Heart left ventricle (tissue), 16 donors: ENCODE data around the gene CNOT6L. TPM values are rescaled to one million over a fixed set of nuclear protein-coding genes. Genes with fewer than 3 reads are reported as not detected.
A peak's percentile ranks its signal among the peaks of the same experiment; 100 is the strongest.

Source experiments
- ATAC-seq, 4 donors: fragments of 200-7000 bp; cut with Tn5 transposase; one replicate each; pipeline ENCODE4 v1.9.1; 2020 to 2022; ENCODE audit warnings: moderate library complexity in 4 of 4, mild to moderate bottlenecking in 3 of 4, moderate number of reproducible peaks in 1 of 4
- DNase-seq, 5 donors: peaks; one replicate each; pipeline ENCODE4 v3.0.0-alpha.2; 2020
- H3K27ac ChIP-seq, 12 donors: fragments of 200-600 bp; sonication (generic) in 4 of 12; one replicate each; pipeline versions ENCODE4 v1.5.0 to v1.8.0; 2016 to 2022; ENCODE audit warnings: mild to moderate bottlenecking in 2 of 12
- H3K27me3 ChIP-seq, 9 donors: fragments of 200-600 bp; sonication (generic) in 2 of 9; one replicate each; pipeline versions ENCODE4 v1.5.1 to v1.8.0; 2016 to 2022; ENCODE audit warnings: mild to moderate bottlenecking in 3 of 9
- H3K36me3 ChIP-seq, 9 donors: fragments of 200-600 bp; sonication (generic) in 2 of 9; one replicate each; pipeline versions ENCODE4 v1.5.0 to v1.8.0; 2018 to 2022; ENCODE audit warnings: mild to moderate bottlenecking in 2 of 9
- H3K4me1 ChIP-seq, 12 donors: fragments of 200-600 bp; sonication (generic) in 4 of 12; one replicate each; pipeline versions ENCODE4 v1.5.0 to v1.8.0; 2016 to 2022; ENCODE audit warnings: mild to moderate bottlenecking in 3 of 12
- H3K4me3 ChIP-seq, 12 donors: fragments of 200-600 bp; sonication (generic) in 4 of 12; one replicate each; pipeline versions ENCODE4 v1.5.0 to v1.8.0; 2017 to 2022; ENCODE audit warnings: mild to moderate bottlenecking in 9 of 12, moderate library complexity in 4 of 12
- H3K9me3 ChIP-seq, 12 donors: fragments of 200-600 bp; sonication (generic) in 4 of 12; one replicate each; pipeline versions ENCODE4 v1.5.0 to v1.8.0; 2016 to 2022; ENCODE audit warnings: mild to moderate bottlenecking in 1 of 12
- CTCF ChIP-seq, 12 donors: fragments of 200-600 bp; sonication (generic) in 4 of 12; IDR thresholded peaks; one replicate each; pipeline versions ENCODE4 v1.5.0 to v1.8.0; 2018 to 2022; ENCODE audit warnings: antibody characterized with exemption in 12 of 12, mild to moderate bottlenecking in 5 of 12
- POLR2A ChIP-seq, 2 donors: fragments of 450-650 bp; IDR thresholded peaks; one replicate each; pipeline ENCODE4 v1.6.1; 2017; ENCODE audit warnings: antibody characterized with exemption in 2 of 2, mild to moderate bottlenecking in 2 of 2, moderate library complexity in 2 of 2
- WGBS, 4 donors: extraction: QIAGEN DNeasy Blood & Tissue Kit in 2 of 4; methylation state at CpG; one replicate each; pipeline versions ENCODE4 v1.1.5 to v1.1.7; 2013 to 2018; 5-methylcytosine and 5-hydroxymethylcytosine counted together
- intact Hi-C, 10 donors: fragments of 100-400 bp; cut with DNase I; formaldehyde crosslinking; loops; one replicate each; pipeline versions ENCODE4 v1.11.1 to v1.14.2; 2022
- polyA plus RNA-seq, 2 donors: library from polyadenylated mRNA; stranded (reverse); fragments of 200-250 nt; gene quantifications; one replicate each; pipeline ENCODE4 v1.2.3, GENCODE V29; 2013
- total RNA-seq, 9 donors: library from RNA; depleted of rRNA in 2 of 9; stranded (reverse); fragments of >200 nt in 2 of 9; fragmentation: NEBNext Ultra II Directional in 3 of 9; extraction: Animal tissue kit (Norgen Biotek cat#: 25700) in 3 of 9; gene quantifications; one replicate each; pipeline versions ENCODE4 v1.1.0 to v1.2.4, GENCODE V29; 2016 to 2023
- donor health status: ischemic (EF 13 %, LVEDD 7.1; RV severe dilation, severe dysfunction).
- donor health status: healthy with polysubstance abuse.
- donor health status: DM: no; HTN: yes; CAD: no.
- donor health status: DM: no; HTN: no; CAD: no.
- donor health status: ischemic (EF 25% LVEDD 6.9; RV normal size, moderate dysfunction).
- donor health status: ischemic (EF 25% LVEDD 5.7; RV mildly dilated, moderate dysfunction).
- donor health status: healthy.
- donor health status: DM: yes; HTN: yes; CAD: no.
- donor health status: ischemic (EF 35%, LVEDD 5.7; RV mildly dilated, moderate dysfunction).
- donor health status: nonischemic (EF 11% LVEDD 7.7; RV severe dilation, severe dysfunction).
- donor health status: DM: yes; HTN: yes; CAD: no.
- donor health status: PGD.
- donor health status: ischemic (EF 29% LVEDD 5.4; RV normal size, mild dysfunction).
- donor health status: nonischemic (EF 23%, LVEDD 6.1; RV moderate dilation, normal function).

Gene CNOT6L
- total and polyA plus RNA-seq, 11 donors = 2.2 to 39.2 (median 18.6) TPM

GRCh38 chr4:77805840-77806239, 13.3 kb downstream of the CNOT6L start:
- no peak for ATAC-seq
- no peak overlapping the region for H3K27ac ChIP-seq
- peaks cover 0 to 7% (median 0%) of the 10 kb centered on the region in 9 donors for H3K36me3 ChIP-seq
- no peaks in the 10 kb centered on the region for H3K9me3 ChIP-seq
- no peaks in the 10 kb centered on the region for H3K27me3 ChIP-seq
- DNase-seq = no peak
- no peak for TF ChIP-seq POLR2A (IDR thresholded peaks at IDR 0.05)
- TF ChIP-seq CTCF (IDR thresholded peaks at IDR 0.05) = no peak
- WGBS, 4 donors = 83 to 85% (median 84%) methylated on average over 8 of the region's 8 CpGs
- intact Hi-C loops = loop anchor here in 1 of 10 donors (10.0 kb wide), 1 partner anchor 61 kb away; no protein-coding TSS in a partner anchor
- H3K4me1 ChIP-seq = peaks cover 0 to 61% (median 24%) of the 10 kb centered on the region in 12 donors
- no peak overlapping the region for H3K4me3 ChIP-seq

- Histone ChIP-seq H3K27ac (no peak overlapping the region), H3K4me3 (no peak overlapping the region), H3K9me3 (no peaks in the 10 kb centered on the region), H3K36me3 (no peaks in the 10 kb centered on the region), H3K4me1 (peaks cover 0 to 66% (median 34%) of the 10 kb centered on the region in 12 donors), H3K27me3 (no peaks in the 10 kb centered on the region)
- intact Hi-C loops = loop anchor here in 2 of 10 donors (5.0 to 10.0 kb wide), 2 partner anchors 42 to 60 kb away; no protein-coding TSS in a partner anchor
- DNase-seq (no peak), ATAC-seq (no peak)
- TF ChIP-seq CTCF (IDR thresholded peaks at IDR 0.05) (no peak), POLR2A (IDR thresholded peaks at IDR 0.05) (no peak)
These were observed 14.7 kb downstream of the CNOT6L start for GRCh38 chr4:77804471-77804870.

- no peak for DNase-seq
- intact Hi-C loops = loop anchor here in 2 of 10 donors (5.0 to 10.0 kb wide), 2 partner anchors 40 to 58 kb away; no protein-coding TSS in a partner anchor
- no peaks in the 10 kb centered on the region for H3K9me3 ChIP-seq
- no peak for ATAC-seq
- H3K4me1 ChIP-seq = peaks cover 0 to 73% (median 36%) of the 10 kb centered on the region in 12 donors
- H3K36me3 ChIP-seq = no peaks in the 10 kb centered on the region
- H3K27ac ChIP-seq = peak overlapping the region in 2 of 12 donors; percentile 54 to 68
- no peak overlapping the region for H3K4me3 ChIP-seq
- no peaks in the 10 kb centered on the region for H3K27me3 ChIP-seq
- TF ChIP-seq CTCF (IDR thresholded peaks at IDR 0.05) (no peak), POLR2A (IDR thresholded peaks at IDR 0.05) (no peak)
These were observed 16.8 kb downstream of the CNOT6L start for GRCh38 chr4:77802402-77802801.

- Histone ChIP-seq H3K9me3 (no peaks in the 10 kb centered on the region), H3K4me3 (peak overlapping the region in 3 of 12 donors; percentile 10 to 12 (median 12)), H3K27ac (peak overlapping the region in 11 of 12 donors; percentile 20 to 68 (median 54)), H3K27me3 (no peaks in the 10 kb centered on the region), H3K4me1 (peaks cover 0 to 67% (median 40%) of the 10 kb centered on the region in 12 donors), H3K36me3 (no peaks in the 10 kb centered on the region)
- intact Hi-C loops = loop anchor here in 2 of 10 donors (5.0 to 10.0 kb wide), 2 partner anchors 39 to 56 kb away; no protein-coding TSS in a partner anchor
- WGBS, 4 donors = 31 to 47% (median 40%) methylated on average over 1 of the region's 1 CpG
- ATAC-seq (peak in 2 of 4 donors; percentile 37 to 41), DNase-seq (no peak)
- TF ChIP-seq CTCF (IDR thresholded peaks at IDR 0.05) (no peak), POLR2A (IDR thresholded peaks at IDR 0.05) (no peak)
These were observed 17.9 kb downstream of the CNOT6L start for GRCh38 chr4:77801260-77801608.
